GM10266 (cell line): Measurements from ENCODE around the gene DNASE1L2.

Experiments
- DNase-seq: peaks from one replicate; pipeline ENCODE4 v3.0.0; 2012; ENCODE audit errors: extremely low spot score
- CTCF ChIP-seq: IDR thresholded peaks from 2 replicates; pipeline ENCODE4 v1.5.1; 2012; ENCODE audit warnings: mild to moderate bottlenecking, low read depth; ENCODE audit not compliant: control insufficient read depth, insufficient read depth; ENCODE audit errors: missing control alignments

The DNASE1L2 gene

GRCh38 chr16:2280981-2281542, 44.8 kb downstream of the DNASE1L2 start:
- DNase-seq = no peak
- TF ChIP-seq CTCF = no peak

GRCh38 chr16:2282262-2282661, 46.0 kb downstream of the DNASE1L2 start:
- no peak for DNase-seq
- no peak for TF ChIP-seq CTCF

- DNase-seq = no peak
- TF ChIP-seq CTCF = no peak
Measured at GRCh38 chr16:2282866-2283555, 46.8 kb downstream of the DNASE1L2 start.

- no peak for DNase-seq
- no peak for TF ChIP-seq CTCF
Measured at GRCh38 chr16:2284001-2284770, 47.9 kb downstream of the DNASE1L2 start.

- TF ChIP-seq CTCF = no peak
- DNase-seq = no peak
Measured at GRCh38 chr16:2284797-2285576, 48.7 kb downstream of the DNASE1L2 start.

GRCh38 chr16:2285731-2286191, 49.5 kb downstream of the DNASE1L2 start:
- no peak for TF ChIP-seq CTCF
- DNase-seq = no peak
